ENCODE results near the gene AACS.

Gene AACS

DNA sequence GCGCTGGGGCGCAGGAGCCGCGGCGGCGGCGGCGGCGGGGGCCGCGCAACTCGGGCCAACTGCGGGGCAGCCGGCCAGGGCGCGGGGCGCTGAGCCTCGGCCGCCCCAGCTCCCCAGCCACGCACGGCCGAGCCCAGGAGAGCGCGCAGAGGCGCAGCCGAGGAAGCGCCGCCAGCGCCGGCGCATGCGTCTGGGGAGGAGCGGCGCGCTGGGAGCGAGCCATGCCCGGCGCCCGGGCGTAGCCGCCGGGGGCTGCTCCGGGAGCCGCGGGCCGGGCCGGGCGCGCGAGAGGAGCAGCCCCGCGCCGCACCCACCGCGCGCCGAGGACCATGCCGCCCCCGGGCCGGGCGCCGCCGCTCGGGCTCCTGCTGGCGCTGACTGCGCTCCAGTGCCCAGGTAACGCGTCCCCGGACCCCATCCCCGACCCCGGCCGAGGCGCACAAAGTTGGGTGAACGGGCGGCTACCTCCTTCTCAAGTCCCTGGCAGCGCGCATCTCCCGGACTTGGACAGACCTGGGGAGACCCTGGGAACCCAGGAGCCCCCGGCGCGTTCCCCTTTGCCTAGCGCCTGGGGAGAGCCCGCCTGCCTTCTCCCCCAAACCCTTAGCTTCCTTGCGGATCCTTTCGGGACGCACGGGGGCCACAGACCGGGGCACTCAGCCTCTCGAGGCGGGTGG is 121.4 kb downstream of the AACS start:
- no peak overlapping the region for H3K27ac ChIP-seq (ENCODE audit: poor library complexity, severe bottlenecking)
- no peaks in the 10 kb centered on the region for H3K36me3 ChIP-seq (ENCODE audit: low read depth)
- H3K9me3 ChIP-seq (ENCODE audit: severe bottlenecking): no peaks in the 10 kb centered on the region
- H3K4me3 ChIP-seq (ENCODE audit: severe bottlenecking): peak overlapping the region; percentile 44
- peaks cover 40% of the 10 kb centered on the region for H3K27me3 ChIP-seq (ENCODE audit: insufficient read depth, poor library complexity, severe bottlenecking)
- H3K4me1 ChIP-seq (ENCODE audit: insufficient read depth, poor library complexity, severe bottlenecking): no peaks in the 10 kb centered on the region
- DNase-seq (ENCODE audit: low spot score) (no peak), ATAC-seq (ENCODE audit: low read depth) (peak; percentile 26)
- TF ChIP-seq, protein P1, sequence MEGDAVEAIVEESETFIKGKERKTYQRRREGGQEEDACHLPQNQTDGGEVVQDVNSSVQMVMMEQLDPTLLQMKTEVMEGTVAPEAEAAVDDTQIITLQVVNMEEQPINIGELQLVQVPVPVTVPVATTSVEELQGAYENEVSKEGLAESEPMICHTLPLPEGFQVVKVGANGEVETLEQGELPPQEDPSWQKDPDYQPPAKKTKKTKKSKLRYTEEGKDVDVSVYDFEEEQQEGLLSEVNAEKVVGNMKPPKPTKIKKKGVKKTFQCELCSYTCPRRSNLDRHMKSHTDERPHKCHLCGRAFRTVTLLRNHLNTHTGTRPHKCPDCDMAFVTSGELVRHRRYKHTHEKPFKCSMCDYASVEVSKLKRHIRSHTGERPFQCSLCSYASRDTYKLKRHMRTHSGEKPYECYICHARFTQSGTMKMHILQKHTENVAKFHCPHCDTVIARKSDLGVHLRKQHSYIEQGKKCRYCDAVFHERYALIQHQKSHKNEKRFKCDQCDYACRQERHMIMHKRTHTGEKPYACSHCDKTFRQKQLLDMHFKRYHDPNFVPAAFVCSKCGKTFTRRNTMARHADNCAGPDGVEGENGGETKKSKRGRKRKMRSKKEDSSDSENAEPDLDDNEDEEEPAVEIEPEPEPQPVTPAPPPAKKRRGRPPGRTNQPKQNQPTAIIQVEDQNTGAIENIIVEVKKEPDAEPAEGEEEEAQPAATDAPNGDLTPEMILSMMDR (IDR thresholded peaks at IDR 0.05; ENCODE audit: poor library complexity, severe bottlenecking): no peak

DNA sequence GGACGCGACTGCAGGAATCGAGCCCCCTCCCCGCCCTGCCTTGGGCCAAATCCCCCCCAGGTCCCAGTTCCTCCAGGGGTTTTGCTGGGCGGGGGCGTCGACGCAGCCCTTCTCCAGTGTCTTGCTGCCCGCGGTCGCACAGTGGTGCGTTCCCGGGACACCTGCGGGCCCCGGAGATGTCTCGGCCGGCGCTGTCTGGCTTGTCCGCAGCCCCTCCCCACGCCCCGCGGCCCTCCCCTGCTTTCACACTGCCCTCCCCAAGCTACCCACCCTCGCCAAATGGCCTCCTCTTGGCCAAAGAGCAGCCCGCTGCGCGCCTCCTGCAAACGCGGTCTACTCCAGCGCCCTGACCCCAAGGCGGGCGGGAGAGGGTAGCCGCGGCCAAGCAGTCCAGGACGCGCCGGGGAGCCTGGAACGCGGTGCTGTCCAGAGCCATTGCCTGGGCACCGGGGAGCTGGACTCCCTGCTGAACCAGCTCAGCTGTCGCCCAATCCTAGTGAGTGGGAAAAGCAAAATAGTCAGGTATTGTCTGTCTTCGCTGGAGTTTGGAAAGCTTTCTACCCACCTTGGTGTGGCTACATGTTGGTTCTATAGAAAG is 122.0 kb downstream of the AACS start:
- H3K27me3 ChIP-seq (ENCODE audit: insufficient read depth, poor library complexity, severe bottlenecking): peaks cover 45% of the 10 kb centered on the region
- H3K4me3 ChIP-seq (ENCODE audit: severe bottlenecking): peak overlapping the region; percentile 44
- no peak for ATAC-seq (ENCODE audit: low read depth)
- TF ChIP-seq, protein P1 (IDR thresholded peaks at IDR 0.05; ENCODE audit: poor library complexity, severe bottlenecking): no peak
- no peak overlapping the region for H3K27ac ChIP-seq (ENCODE audit: poor library complexity, severe bottlenecking)
- no peaks in the 10 kb centered on the region for H3K36me3 ChIP-seq (ENCODE audit: low read depth)
- H3K4me1 ChIP-seq (ENCODE audit: insufficient read depth, poor library complexity, severe bottlenecking): no peaks in the 10 kb centered on the region
- no peaks in the 10 kb centered on the region for H3K9me3 ChIP-seq (ENCODE audit: severe bottlenecking)
- no peak for DNase-seq (ENCODE audit: low spot score)

DNA sequence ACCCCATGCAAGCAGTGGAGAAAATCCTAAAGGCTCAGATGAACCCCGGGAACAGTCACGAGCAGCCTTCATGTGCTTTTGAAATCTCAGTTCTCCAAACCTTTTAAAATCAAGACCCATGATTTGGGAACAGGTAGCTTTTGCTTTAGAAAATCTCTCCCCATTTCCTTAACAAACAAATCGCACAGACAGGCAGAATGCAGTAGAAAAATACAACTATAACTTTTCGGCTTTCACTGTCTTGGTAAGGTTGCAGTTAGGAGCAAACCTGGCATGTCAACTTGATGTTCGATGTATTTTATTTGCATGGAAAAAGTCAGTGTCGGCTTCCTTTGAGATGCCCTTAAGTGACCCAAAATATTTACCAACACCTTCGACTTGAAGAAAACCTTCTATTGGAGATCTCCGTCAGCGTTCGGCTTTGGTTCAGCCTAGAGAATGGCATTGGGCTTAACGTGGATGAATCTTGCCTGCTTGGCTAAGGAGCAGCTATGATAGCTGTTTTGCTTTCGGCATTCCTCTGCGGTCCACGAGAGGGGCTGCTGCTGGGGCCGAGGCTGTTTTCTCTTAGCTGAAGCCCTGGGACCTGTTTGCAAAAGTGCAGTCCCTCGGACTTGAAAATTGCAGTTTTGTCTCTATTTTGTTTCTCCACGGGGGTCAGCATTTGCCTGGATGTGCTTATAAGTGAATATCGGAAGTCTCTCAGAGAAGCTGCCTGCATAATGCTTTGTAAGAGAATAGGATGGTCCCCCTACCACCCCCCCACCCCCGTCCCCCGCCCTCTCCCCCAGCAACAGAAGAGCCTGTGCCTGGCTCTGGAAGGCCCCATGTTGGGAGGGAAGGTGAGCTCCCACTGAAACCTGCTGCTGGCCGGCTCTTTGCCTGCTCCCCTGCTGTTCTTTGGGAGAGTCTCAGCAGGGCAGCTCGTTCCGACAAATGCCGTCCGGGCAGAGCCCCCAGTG is 122.8 kb downstream of the AACS start:
- Histone ChIP-seq H3K27me3 (ENCODE audit: insufficient read depth, poor library complexity, severe bottlenecking) (peaks cover 46% of the 10 kb centered on the region), H3K4me1 (ENCODE audit: insufficient read depth, poor library complexity, severe bottlenecking) (no peaks in the 10 kb centered on the region), H3K36me3 (ENCODE audit: low read depth) (no peaks in the 10 kb centered on the region), H3K4me3 (ENCODE audit: severe bottlenecking) (no peak overlapping the region), H3K9me3 (ENCODE audit: severe bottlenecking) (no peaks in the 10 kb centered on the region), H3K27ac (ENCODE audit: poor library complexity, severe bottlenecking) (no peak overlapping the region)
- ATAC-seq (ENCODE audit: low read depth): no peak
- TF ChIP-seq, protein P1 (IDR thresholded peaks at IDR 0.05; ENCODE audit: poor library complexity, severe bottlenecking): no peak
- no peak for DNase-seq (ENCODE audit: low spot score)

DNA sequence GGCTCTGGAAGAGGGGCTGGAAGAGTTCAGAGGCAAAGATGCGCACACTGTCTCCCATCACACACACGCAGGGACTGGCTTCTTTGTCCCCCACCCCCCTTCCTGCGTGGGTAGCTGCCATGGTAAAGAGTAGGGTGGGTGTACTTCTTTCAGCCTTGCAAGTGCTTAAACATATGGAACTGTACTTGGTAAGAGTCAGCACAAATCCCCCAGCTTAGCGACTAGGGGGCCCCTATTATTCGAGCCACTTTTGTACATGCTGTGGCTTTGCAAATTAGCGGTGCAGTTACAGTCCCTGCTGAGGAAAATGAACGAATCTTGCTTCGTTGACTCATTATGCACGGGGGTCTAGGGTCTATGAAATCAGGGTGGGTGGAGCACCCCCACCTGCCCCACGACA is 123.8 kb downstream of the AACS start:
- Histone ChIP-seq H3K27ac (ENCODE audit: poor library complexity, severe bottlenecking) (no peak overlapping the region), H3K4me1 (ENCODE audit: insufficient read depth, poor library complexity, severe bottlenecking) (no peaks in the 10 kb centered on the region), H3K9me3 (ENCODE audit: severe bottlenecking) (no peaks in the 10 kb centered on the region), H3K36me3 (ENCODE audit: low read depth) (no peaks in the 10 kb centered on the region), H3K27me3 (ENCODE audit: insufficient read depth, poor library complexity, severe bottlenecking) (peaks cover 51% of the 10 kb centered on the region), H3K4me3 (ENCODE audit: severe bottlenecking) (no peak overlapping the region)
- DNase-seq (ENCODE audit: low spot score) (no peak), ATAC-seq (ENCODE audit: low read depth) (no peak)
- TF ChIP-seq, protein P1 (IDR thresholded peaks at IDR 0.05; ENCODE audit: poor library complexity, severe bottlenecking): no peak

Measured in RWPE2 (cell line).